ENCODE data around the gene CROCC2.

CROCC2 gene

DNA sequence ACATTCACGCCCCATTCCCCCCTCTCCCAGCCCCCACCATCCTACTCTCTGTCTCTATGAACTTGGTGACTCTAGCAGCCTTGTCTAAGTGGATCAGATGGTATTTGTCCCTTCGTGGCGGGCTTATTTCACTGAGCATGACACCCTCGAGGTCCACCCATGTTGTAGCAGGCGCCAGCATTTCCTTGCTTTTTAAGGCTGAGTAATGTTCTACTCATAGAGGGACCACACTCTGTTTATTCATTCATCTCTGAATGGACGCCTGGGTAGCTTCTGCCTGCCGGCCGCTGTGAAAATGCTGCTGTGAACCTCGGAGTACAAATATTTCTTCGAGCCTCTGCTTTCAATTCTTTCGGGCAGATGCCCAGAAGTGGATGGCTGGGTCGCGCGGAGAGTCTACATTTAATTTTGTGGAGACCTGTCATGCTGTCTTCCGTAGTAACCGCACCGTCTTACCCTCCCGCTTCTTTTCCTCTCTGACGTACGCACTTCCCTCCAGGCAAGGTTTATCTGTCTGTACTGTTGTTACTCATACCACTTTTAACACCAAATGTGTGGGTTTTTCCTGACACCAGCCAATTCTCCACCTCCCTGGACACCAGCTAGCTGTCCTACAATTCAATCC, 5.6 kb downstream of the CROCC2 start:
- DNase-seq: no peak

DNA sequence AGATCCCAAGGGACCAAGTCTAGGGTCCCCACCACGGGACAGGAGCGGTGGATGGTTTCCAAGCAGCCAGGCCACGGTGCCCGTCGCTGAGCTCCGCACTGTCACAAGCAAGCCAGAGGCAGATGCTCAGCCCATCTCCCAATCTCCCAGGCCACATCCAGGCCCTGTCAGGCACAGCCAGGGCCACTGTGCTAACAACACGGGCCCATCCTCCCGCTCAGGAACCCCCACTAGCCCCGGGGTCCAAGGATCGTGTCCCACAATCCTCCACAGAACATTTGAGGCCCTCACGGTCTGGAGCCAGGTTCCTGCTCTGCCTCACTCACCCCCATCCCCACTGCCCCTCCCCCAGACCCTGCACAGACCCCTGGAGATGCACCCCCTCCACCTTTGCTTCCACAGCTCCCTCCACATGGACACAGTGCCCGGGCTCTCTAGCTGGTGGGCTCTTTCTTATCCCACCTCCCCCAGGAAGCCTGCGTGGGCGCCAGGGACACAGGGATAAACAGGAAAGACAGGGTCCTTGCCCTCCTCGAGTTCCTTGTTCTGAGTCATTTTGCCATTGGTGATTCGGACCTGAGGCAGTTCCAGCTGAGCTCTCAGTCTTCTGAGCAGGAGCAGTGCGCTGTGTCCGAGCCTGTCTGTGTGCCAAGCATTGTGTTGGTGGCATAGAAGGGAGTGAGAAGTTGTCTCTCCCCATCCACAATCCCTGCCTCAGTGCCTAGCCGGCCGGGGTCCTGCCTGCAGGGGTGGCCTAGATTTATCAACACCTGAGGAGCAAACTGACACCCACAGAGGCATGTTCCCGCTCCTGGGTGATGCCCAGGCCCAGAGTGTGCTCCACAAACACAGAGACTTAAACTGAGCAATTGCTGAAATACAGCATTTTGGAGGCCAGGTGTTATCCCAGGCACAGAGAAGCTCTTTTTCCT, 7.0 kb downstream of the CROCC2 start:
- DNase-seq: no peak

DNA sequence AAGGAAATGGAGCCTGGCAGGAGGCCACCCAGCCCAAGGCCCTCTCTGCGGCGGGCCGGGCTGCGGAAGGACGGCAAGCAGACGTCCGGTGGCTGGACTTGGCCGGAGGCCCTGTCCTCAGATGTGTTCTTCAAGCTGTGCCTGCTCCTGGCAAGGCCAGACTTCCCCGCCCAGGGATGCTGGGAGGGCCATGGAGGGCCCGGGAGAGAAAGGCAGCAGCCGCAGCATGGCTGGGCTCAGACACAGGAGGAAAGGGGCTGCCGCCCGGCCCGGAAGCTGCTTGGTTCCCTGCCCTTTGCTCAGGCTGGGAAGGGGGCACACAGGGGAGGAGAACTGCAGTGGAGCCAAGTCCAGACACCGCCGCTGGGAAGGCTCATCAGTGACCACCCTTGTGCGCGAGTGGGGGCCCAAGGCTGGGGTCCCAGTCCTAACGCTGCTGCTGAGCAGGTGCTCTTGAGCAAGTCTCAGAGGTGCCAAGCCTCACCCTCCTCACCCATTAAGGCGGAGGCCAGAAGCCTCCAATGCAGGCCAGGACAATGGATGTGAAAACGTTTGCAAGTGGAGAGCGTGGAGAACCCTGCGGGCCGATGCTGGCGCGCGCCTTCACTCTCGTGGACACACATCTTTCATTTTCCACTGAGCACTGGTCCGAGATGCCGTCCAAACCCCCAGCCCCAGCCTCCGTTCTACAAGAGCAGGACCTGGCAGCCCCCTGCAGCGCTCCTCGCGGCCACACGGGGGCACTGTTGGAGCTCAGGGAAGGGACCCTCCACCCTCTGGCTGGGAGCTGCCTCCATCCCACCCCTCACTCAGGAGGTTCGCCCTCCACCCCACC, 7.9 kb downstream of the CROCC2 start:
- no peak for DNase-seq

DNA sequence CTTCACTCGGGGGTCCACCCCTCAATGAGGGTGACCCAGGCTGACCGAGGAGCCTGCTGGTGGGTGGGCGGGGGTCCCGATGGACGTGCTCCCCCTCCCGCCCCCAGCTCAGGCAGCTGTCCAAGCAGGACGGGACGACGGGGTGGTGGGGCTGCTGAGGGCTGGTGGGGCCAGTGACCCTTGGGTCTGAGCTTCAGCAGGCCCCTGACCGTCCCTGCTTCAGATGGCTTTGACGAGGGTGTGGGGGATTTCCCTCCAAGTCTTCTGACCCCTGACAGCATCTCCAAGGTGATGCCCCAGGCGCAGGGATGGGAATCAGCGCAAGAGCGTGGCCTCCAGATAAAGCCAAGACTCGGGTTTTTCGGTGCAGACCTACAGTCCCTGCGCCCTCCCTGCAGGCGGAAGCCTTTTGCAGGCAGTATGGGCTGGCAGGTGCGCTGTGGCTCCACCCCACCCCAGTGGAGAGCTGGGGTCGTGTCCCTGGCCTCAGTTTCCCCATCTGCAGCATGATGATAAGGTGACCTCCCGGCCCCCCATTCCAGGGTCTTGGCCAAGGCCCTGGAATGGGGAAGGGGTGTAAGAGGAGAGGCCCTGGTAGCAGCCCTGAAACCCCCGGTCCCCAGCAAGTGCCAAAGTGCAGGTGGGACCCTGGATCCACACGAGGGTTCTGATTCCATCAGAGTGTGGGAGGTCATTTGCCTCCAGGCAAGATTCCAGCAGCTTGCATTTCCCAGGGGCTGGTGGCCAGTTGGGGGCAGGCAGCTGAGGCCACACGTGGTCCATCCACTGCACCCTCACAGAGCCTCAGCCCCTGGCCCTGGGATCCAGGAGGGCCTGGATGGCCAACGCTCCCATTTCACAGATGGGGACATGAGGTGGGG, 8.7 kb downstream of the CROCC2 start:
- no peak for DNase-seq

DNA sequence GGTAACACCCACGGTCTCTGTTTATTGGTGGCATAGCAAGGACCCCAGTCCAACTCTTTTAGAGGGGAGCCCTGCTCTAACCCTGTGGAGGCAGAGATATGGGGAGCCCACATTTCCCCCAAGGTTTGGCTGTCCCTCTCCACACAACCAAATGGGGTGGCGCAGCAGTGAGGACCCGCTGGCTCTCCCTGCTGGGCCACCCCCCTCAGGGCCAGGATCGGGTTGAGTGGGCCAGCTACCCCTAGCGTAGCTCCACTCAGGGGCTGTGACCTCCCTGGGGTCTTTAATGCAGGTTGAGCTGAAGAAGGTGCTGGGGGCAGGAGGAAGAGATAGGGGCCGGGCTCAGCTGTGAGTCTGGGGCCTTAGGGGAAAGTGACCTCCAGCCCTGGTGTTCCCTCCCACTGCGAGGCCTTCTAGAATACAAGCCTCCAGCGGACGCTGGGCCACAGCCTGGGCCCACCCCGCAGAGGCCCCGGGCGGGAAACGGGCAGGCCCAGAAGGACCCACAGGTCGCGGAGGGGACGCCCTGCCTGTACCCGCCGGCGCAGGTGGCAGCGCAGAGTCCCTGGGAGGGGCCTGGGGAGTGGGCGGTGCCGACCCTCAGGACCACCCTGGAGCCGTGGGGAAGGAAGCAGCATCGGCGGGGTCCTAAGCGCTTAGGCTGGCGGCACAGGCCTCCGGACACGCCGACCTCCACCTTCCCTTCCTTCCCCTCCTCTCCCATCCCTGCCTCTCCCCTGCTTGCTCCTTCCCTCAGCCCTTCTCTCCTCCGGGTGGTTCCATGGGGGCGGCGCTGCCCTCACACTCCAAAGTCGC, 9.6 kb downstream of the CROCC2 start:
- DNase-seq: no peak

DNA sequence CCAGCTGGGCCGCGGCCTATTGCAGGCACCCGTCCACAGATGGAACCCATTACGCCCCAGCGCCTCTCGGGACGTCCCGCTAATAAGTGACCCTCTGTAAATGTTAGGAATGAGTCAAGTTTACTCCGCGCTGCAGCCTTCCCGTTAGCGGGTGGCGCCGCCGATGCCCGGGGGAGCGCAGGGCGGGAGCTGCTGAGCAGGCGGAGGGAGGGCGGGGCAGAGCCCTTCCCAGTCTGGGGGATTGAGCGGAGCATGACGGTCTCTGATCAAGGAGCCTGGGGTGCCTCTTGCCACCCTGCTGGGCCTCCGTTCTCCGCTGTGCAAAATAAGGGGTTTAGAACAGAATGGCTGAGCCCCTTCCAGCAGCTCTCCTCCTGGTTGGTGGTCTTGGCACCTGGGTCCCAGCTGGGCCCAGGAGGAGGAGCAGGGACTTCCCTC, 10.5 kb downstream of the CROCC2 start:
- DNase-seq: no peak

DNA sequence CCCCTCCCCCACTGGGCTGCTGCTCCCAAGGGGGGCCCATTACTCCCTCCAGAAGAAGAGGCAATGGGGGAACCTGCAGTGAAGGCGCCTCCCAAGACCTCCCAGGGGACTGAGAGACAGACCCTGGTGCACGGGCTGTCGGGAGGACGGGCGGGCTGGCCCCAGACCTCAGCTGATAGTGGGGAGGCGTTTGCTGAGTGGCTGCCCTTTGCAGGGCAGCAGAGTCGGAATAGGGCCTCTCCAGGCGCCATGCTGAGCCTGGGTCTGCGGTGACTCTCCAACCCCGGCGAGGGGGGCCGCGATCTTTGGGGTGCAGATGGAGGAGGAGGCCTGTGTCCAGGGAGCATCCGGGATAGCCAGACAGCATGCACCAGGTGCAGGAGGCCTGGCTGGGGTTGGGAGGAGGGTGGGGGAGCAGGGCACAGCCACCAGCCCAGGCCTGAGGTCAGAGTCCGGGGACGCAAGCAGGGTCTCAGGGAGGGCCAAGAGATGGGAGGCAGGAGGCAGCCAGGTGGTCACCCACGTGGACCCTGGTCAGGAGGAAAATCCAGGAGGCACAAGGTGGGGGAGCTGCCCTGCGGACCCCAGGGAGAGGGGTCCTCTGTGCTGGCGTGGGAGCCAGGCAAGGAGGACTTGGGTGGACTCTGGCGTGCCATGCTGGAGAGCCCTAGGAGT, 11.0 kb downstream of the CROCC2 start:
- DNase-seq: no peak

DNA sequence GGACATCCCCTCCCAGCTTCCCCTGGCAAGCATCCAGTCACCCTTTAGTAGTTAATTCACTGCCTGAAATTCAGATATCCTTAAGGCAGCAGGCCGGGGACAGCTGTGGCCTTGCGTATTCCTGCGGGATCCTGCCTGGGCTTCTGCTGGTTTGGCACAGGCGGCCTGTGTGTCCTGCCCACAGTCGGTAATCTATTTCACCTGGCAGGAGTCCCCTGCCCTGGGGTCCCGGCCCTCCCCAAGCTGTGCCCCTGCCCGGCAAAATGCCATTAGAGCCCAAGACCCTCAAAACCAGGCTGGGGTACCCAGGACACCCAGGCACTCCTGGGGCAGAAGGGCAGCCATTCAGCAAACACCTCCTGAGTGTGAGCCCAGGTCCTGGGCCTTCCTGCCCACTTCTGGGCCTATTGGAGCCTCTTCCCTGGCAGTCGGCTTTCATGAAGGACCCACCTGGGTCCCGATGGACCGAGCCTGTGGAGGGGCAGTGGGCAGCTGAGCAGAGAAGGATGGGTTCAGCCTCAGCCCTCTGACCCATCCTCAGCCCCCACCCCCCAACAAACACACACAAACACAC, 11.6 kb downstream of the CROCC2 start:
- no peak for DNase-seq

DNA sequence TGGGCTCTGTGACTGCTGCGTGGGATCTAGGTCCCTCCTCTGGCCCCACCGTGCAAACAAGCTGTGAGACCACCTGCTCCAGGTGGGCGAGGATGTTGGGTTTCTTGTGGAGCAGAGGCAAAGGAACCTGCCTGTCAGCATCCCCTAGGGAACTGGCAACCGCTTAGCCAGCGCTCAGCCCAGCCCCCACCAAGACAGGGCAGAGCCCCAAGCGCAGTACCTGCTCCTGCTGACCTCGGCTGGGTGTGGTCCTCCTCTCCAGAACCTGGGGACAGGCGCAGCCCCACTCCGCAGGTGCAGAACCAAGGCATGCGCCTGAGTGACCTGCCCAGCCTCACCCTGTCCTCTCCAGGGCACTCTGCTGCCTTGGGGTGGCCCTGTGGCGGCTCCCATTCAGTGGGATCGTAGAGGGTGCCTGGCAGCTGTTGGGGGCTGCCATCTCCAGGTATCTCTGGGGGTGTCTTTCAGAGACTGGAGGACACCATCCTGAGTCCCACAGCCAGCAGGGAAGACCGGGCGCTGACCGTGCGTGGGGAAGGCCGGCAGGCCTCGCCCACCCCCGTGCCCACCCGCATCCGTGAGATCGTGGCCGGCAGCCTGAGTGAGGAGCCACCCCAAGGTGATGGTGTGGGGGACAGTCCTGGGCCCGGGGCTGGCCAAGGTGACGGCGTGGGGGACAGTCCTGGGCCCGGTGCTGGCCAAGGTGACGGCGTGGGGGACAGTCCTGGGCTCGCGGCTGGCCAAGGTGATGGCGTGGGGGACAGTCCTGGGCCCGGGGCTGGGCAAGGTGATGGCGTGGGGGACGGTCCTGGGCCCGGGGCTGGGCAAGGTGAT, 12.3 kb downstream of the CROCC2 start:
- DNase-seq: no peak

DNA sequence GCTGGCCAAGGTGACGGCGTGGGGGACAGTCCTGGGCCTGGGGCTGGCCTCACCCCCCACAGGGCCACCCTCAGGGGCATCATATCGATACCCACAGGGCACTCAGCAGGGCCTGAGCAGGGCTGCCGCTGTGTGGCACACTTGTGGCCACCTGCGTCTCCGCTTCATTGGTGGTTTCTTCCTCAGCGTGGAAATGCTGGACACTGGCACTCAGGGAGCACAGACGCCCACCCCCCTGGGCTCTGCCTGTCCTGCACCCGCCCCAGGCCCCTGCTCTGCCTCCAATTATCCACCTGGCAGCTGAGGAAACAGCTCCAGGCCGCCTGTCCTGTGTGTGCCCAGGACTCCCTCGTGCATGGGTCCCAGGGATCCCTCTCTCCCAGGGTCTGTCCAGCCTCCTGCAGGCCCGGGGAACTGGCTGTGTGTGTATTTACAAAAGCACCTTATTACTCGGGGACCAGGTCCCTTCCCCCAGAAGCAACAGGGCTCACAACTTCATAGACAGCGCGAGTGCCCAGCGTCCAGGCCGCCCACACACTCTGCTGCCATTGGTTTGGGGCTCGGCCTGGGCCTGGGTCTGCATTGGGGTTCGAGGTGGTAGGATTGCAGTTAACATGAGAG, 13.1 kb downstream of the CROCC2 start:
- DNase-seq: no peak

DNA sequence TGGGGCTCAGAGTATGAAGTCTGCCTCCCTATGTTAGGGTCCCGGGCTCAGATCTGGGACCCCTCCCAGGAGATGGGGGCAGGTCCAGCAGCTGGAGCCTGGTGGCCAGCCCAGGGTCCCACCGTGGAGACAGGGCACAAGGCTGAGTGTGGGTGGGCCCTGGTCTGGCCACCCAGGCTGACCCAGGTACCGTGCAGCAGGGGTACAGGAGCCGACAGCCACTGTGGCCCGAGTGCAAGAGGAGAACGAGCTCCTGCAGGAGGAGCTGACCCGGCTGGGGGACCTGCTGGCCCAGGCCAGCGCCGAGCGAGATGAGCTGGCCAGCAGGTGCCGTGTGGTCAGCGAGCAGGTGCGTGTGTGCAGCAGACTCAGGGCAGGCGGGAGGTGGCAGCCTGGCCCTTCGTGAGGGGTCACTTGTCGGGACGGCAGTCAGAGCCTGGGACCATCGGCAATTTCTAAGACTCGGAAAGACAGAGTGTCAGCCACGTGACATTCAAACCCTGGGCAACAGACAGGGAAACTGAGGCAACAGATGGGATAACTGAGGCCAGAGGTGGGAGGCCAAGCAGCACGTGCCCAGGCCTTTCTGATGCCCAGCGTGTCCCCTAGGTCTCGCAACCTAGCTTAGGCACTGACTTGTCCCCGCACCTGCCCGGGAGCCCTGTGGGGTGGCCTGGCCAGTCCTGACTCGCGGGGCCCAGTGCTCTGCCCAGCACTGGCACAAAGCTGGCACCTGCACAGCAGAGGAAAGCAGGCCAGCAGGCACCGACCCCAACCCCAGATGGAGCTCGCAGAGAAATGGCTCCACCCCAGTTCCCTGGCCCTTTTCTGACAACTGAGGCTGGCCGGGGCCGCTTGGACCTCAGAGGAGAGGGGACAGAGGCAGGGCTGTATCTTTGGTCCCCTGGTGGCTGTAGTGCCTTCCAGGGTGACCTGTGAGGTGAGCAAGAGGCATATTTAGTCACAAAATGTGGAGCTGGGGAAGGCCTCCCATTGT, 13.9 kb downstream of the CROCC2 start:
- DNase-seq: no peak

DNA sequence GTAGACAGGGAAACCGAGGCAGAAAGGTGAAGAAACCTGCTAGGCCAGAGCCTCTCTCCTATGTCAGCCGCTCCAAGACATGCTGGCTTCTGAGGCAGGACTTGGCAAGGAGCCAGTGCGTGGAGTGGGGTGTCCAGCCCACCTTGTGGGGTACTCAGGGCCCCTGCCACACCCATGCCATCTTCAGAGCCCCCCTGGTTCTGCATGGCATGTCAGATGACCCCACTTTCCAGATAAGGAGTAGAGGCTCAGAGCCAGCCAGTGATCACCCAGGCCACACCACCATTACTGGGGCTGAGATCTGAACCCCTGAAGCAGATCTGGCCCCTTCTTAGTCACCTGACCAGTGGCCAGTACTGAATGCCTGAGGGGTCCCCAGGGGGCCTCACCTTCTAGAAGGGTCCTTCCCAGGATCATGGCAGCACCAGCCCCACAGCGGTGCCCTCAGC, 14.7 kb downstream of the CROCC2 start:
- no peak for DNase-seq

DNA sequence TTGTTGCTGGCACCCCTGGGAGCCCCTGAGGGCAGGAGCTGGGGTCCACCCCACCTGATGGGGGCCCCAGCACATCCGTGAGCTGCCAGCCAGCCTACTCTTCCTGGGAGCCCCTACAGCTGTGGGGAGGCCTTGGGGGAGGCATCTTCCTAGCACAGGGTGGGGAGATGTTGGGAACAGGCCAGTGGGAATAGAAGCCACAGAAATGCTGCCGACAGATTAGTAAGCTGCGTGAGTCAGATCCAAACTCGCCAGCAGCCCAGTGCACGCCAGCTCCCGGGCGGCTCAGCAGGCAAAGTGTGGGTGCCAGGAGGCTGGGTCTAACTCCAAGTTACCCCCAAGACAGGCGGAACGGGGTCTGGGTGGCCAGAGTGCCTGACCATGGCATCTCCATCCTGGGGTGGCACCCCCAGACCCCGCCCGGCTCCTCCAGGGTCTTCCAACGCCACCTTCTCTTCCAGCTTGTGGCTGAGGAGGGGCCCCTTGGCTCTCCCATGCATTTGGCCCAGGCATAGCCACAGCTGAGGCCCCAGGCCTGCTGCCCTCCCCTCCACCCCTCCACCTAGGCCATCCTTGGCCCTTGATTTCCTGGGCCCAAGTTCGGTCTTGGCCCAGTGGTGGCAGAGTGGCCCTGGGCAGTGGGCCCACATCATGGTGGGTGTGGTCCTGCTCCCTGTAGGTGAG, 15.3 kb downstream of the CROCC2 start:
- no peak for DNase-seq

DNA sequence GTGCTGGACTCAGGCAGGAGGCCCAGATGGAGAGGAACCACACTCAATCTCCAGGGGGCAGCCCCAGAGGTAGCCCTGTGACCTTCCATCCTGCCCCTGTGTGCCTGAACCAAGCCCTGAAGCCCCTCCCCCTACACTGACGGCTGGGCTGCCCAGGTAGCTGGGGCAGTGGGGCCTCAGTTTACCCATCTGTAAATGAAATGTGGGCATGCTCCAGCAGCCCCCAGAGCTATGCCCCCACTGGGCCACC, 15.8 kb downstream of the CROCC2 start:
- DNase-seq: no peak

DNA sequence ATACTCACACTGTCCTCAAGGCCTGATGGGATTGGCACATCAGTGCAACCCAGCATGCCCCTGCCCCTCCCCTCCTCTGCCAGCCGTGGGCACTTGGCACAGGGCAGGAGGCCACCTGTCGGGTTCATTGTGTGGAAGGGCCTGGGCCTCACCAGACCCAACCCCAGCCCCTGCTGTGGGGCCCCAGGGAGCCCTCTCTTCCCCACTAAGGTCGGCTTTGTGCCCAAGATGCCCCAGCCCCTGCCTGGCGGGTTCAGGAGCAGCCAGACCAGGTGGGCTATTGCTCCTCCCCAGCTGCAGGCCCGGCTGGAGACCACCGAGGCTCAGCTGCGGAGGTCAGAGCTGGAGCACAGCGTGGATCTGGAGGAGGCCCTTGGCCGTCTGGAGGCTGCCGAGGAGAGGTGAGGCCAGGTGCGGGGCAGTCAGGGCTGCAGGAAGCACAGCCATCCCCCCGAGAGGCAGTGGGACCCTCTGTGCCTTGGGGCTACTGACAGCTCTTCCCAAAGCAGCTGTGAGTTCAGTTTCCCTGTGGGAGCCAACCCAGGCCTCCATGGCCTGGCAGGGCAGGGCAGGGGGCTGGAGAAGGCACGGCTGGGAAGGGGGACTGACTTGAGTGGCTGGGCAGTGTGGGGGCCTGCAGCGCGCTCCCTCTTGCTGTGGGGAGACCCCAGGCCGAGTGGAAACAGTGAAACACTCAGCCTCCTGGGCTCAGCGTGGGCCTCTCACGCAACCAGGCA, 16.3 kb downstream of the CROCC2 start:
- DNase-seq: no peak

DNA sequence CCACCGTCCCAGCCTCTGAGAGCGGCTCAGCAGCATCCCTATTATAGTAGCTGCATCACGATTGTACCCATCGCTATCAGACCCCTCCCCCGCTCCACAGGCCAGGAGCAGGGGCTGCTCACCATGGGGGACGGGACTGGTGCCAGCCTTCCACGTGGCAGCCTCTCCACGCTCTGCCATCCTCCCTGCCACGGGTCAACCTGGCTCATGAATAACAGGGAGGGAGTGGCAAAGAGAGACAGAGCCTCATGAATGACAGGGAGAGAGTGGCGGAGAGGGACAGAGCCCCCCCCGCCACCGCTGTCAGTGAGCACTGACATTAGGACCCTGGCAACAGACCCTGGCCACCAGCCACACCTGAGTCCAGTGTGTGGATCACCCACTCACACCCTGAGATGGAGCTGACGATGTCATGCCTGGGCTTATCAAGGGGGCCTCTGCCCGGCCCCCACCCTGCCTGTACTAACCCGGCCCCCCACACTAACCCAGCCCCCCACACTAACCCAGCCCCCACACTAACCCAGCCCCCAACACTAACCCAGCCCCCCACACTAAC, 16.9 kb downstream of the CROCC2 start:
- no peak for DNase-seq
